HCT116 (cell line): ENCODE data around the gene SAMMSON. TPM values are rescaled to one million over a fixed set of nuclear protein-coding genes. Genes with fewer than 3 reads are reported as not detected.

Experiments used
- ATAC-seq: fragments of 200-7000 bp; cut with Tn5 transposase; 2 replicates; pipeline ENCODE4 v1.9.1; 2020; ENCODE audit warnings: mild to moderate bottlenecking, moderate library complexity
- BruUV-seq: library from RNA; stranded (reverse); fragments of 400-500 nt; replicated peaks from 2 replicates; lab custom pipeline; 2021; lab: Mats Ljungman, UMichigan
- CTCF ChIA-PET: fragments of 300-600 bp; sonication (Branson Sonifier 250); formaldehyde crosslinking; loops from one replicate; lab custom pipeline; 2021; ENCODE audit warnings: antibody characterized with exemption; lab: Charles Lee
- POLR2A ChIA-PET: fragments of 300-600, 350-600 bp; sonication (Branson Sonifier 250); formaldehyde crosslinking; loops from one replicate; lab custom pipeline; 2021; ENCODE audit warnings: antibody characterized with exemption; lab: Charles Lee
- RAD21 ChIA-PET, 2 experiments: fragments of 300-600 bp; sonication (Branson Sonifier 250); formaldehyde crosslinking; loops; one replicate each; lab custom pipeline; 2023; ENCODE audit warnings: low total read pairs in 2 of 2; ENCODE audit not compliant: uncharacterized antibody in 2 of 2, unreplicated experiment in 2 of 2, low non-redundant PET in 1 of 2; lab: Charles Lee
- DNase-seq: peaks from one replicate; pipeline ENCODE4 v3.0.0-alpha.2; 2010; ENCODE audit warnings: low read depth, low spot score
- H2AFZ ChIP-seq: fragments of 200-600 bp; shearing (Covaris generic), sonication (generic); 2 replicates; pipeline ENCODE4 v1.6.1; 2017; ENCODE audit warnings: low read depth, mixed run types, mixed read lengths, antibody characterized with exemption, low read length; ENCODE audit not compliant: poor library complexity, severe bottlenecking
- H3K27ac ChIP-seq: 2 replicates; pipeline ENCODE4 v1.5.1; 2012; ENCODE audit warnings: low read depth, low read length
- H3K27me3 ChIP-seq: fragments of 200-600 bp; sonication (generic); 2 replicates; pipeline ENCODE4 v1.6.1; 2016; ENCODE audit warnings: mixed run types, low read length, mixed read lengths; ENCODE audit not compliant: insufficient read depth
- H3K36me3 ChIP-seq, 2 experiments: fragments of 200-500 bp in 1 of 2; fragments of 200-600 bp in 1 of 2; sonication (Bioruptor generic) in 1 of 2; sonication (generic) in 1 of 2; 2 replicates each; pipeline versions ENCODE4 v1.5.1 to v1.6.1; 2014 to 2016; ENCODE audit warnings: low read length in 2 of 2, inconsistent platforms in 1 of 2, mixed read lengths in 1 of 2, mixed run types in 1 of 2; ENCODE audit not compliant: insufficient read depth in 2 of 2, control insufficient read depth in 1 of 2
- H3K4me1 ChIP-seq, 2 experiments: fragments of 200-600 bp in 1 of 2; sonication (generic) in 1 of 2; 2 replicates each; pipeline versions ENCODE4 v1.5.1 to v1.6.1; 2012 to 2017; ENCODE audit warnings: low read length in 2 of 2, inconsistent platforms in 1 of 2, mild to moderate bottlenecking in 1 of 2, mixed read lengths in 1 of 2, mixed run types in 1 of 2, moderate library complexity in 1 of 2; ENCODE audit not compliant: insufficient read depth in 2 of 2, control insufficient read depth in 1 of 2
- H3K4me2 ChIP-seq: fragments of 200-600 bp; sonication (generic); 2 replicates; pipeline ENCODE4 v1.6.1; 2017; ENCODE audit warnings: mixed run types, low read length, mixed read lengths
- H3K4me3 ChIP-seq, 2 experiments: fragments of 200-600 bp in 1 of 2; sonication (generic) in 1 of 2; replicated peaks in 1 of 2; 2 replicates each; pipeline ENCODE4 v1.5.1; 2011 to 2016; ENCODE audit warnings: low read length in 2 of 2, control low read depth in 1 of 2, low read depth in 1 of 2, mild to moderate bottlenecking in 1 of 2, mixed read lengths in 1 of 2, mixed run types in 1 of 2
- H3K79me2 ChIP-seq: fragments of 200-600 bp; sonication (generic); 2 replicates; pipeline ENCODE4 v1.6.1; 2017; ENCODE audit warnings: mild to moderate bottlenecking, mixed run types, low read length, moderate library complexity, mixed read lengths; ENCODE audit not compliant: insufficient read depth
- H3K9ac ChIP-seq: fragments of 200-600 bp; sonication (generic); 2 replicates; pipeline ENCODE4 v1.6.1; 2016; ENCODE audit warnings: low read length, mixed read lengths
- H3K9me2 ChIP-seq: fragments of 200-600 bp; sonication (generic), shearing (Covaris generic); 2 replicates; pipeline ENCODE4 v1.6.1; 2017; ENCODE audit warnings: mixed run types, mild to moderate bottlenecking, moderate library complexity; ENCODE audit not compliant: insufficient read depth
- H3K9me3 ChIP-seq, 2 experiments: fragments of 200-500 bp in 1 of 2; fragments of 200-600 bp in 1 of 2; sonication (Bioruptor generic) in 1 of 2; sonication (generic) in 1 of 2; 2 replicates each; pipeline ENCODE4 v1.6.1; 2014 to 2017; ENCODE audit warnings: low read length in 2 of 2, mixed read lengths in 2 of 2, inconsistent platforms in 1 of 2, low read depth in 1 of 2, mild to moderate bottlenecking in 1 of 2, mixed run types in 1 of 2, moderate library complexity in 1 of 2; ENCODE audit not compliant: control insufficient read depth in 1 of 2, insufficient read depth in 1 of 2
- H4K20me1 ChIP-seq: fragments of 200-600 bp; sonication (generic), shearing (Covaris generic); 2 replicates; pipeline ENCODE4 v1.6.1; 2017; ENCODE audit warnings: mixed run types, mild to moderate bottlenecking, moderate library complexity; ENCODE audit not compliant: insufficient read depth
- CTCF ChIP-seq, 3 experiments: fragments of 200-600 bp in 1 of 3; sonication (generic) in 1 of 3; IDR thresholded peaks in 2 of 3; conservative IDR thresholded peaks in 1 of 3; 2 replicates each; pipeline ENCODE4 v1.5.1; 2012 to 2017; ENCODE audit warnings: low read depth in 2 of 3, low read length in 2 of 3, antibody characterized with exemption in 1 of 3, borderline replicate concordance in 1 of 3, control low read depth in 1 of 3, mild to moderate bottlenecking in 1 of 3, mixed read lengths in 1 of 3, mixed run types in 1 of 3, moderate library complexity in 1 of 3; ENCODE audit not compliant: insufficient read depth in 1 of 3
- EGR1 ChIP-seq: IDR thresholded peaks from 2 replicates; pipeline ENCODE4 v1.6.1; 2012; ENCODE audit warnings: low read depth
- ELF1 ChIP-seq: IDR thresholded peaks from 2 replicates; pipeline ENCODE4 v1.6.1; 2012; ENCODE audit warnings: low read depth, borderline replicate concordance
- EZH2 ChIP-seq: fragments of 200-600 bp; sonication (generic); IDR thresholded peaks from 2 replicates; pipeline ENCODE4 v1.6.1; 2017; ENCODE audit warnings: antibody characterized with exemption, mixed run types
- EZH2phosphoT487 ChIP-seq: fragments of 200-600 bp; IDR thresholded peaks from 2 replicates; pipeline ENCODE4 v1.6.1; 2018; ENCODE audit warnings: antibody characterized with exemption, borderline replicate concordance
- POLR2A ChIP-seq: IDR thresholded peaks from 2 replicates; pipeline ENCODE4 v1.7.0; 2011; ENCODE audit warnings: borderline replicate concordance; ENCODE audit not compliant: insufficient read depth, insufficient read length; ENCODE audit errors: extremely low read depth
- POLR2AphosphoS5 ChIP-seq: IDR thresholded peaks from 2 replicates; pipeline ENCODE4 v1.6.1; 2011; ENCODE audit warnings: mild to moderate bottlenecking, low read depth, low read length, moderate library complexity
- SIN3A ChIP-seq: IDR thresholded peaks from 2 replicates; pipeline ENCODE4 v1.6.1; 2012; ENCODE audit warnings: low read depth
- SRF ChIP-seq: IDR thresholded peaks from 2 replicates; pipeline ENCODE4 v1.6.1; 2012; ENCODE audit warnings: low read depth
- TCF7L2 ChIP-seq: IDR thresholded peaks from 2 replicates; pipeline ENCODE4 v1.7.0; 2011; ENCODE audit warnings: borderline replicate concordance, inconsistent platforms; ENCODE audit not compliant: insufficient read depth, insufficient read length; ENCODE audit errors: extremely low read depth
- YY1 ChIP-seq: IDR thresholded peaks from 2 replicates; pipeline ENCODE4 v1.6.1; 2011; ENCODE audit warnings: low read length, low read depth, moderate library complexity, mild to moderate bottlenecking; ENCODE audit not compliant: insufficient replicate concordance; ENCODE audit errors: extremely low read depth
- ZFX ChIP-seq: fragments of 450-650 bp; IDR thresholded peaks from 2 replicates; pipeline ENCODE4 v1.6.1; 2017
- ZNF274 ChIP-seq: fragments of 200-500 bp; sonication (Bioruptor generic); IDR thresholded peaks from 2 replicates; pipeline ENCODE4 v1.6.1; 2014; ENCODE audit warnings: mild to moderate bottlenecking, low read depth, low read length, inconsistent platforms
- intact Hi-C: fragments of 100-400 bp; cut with micrococcal nuclease; formaldehyde crosslinking; loops from 2 replicates; pipeline ENCODE4 v1.10.0; 2022
- total RNA-seq: library from RNA; stranded (reverse); gene quantifications from one replicate; pipeline ENCODE4 v1.2.1, GENCODE V29; 2021; ENCODE audit not compliant: unreplicated experiment
- TF ChIP-seq, protein P1 (sequence below): IDR thresholded peaks from 2 replicates; pipeline ENCODE4 v1.6.1; 2012; ENCODE audit warnings: low read depth
- TF ChIP-seq, protein P2 (sequence below): IDR thresholded peaks from 2 replicates; pipeline ENCODE4 v1.6.1; 2012
- TF ChIP-seq, protein P3 (sequence below): IDR thresholded peaks from 2 replicates; pipeline ENCODE4 v1.6.1; 2012
- TF ChIP-seq, protein P4 (sequence below): IDR thresholded peaks from 2 replicates; pipeline ENCODE4 v1.6.1; 2011; ENCODE audit warnings: mild to moderate bottlenecking, low read length, moderate library complexity; ENCODE audit not compliant: insufficient replicate concordance; ENCODE audit errors: extremely low read depth

SAMMSON gene
- total RNA-seq, 1 experiment from 2014 or later = not detected

DNA sequence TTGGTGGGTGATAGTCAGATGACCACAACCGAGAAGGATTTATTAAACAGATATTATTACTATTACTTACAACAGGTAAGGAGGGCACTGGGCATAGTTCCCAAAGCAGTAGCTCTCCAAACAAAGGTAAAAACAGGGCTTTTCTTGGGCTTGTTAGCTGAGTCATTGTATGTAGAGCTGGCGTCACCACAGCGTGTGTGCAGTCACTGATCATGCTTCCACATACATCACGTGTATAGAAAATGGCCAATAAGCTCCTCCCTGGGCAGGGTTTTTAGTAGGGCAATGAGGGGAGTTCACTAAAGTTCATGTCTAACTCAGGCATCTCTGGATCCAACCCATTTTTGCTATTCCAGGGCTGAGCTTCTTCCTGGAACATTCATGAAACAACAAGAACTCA is 5.8 kb upstream of the SAMMSON start:
- Histone ChIP-seq H3K9ac (no peak overlapping the region), H3K4me3 (no peak overlapping the region), H3K79me2 (no peaks in the 10 kb centered on the region), H3K27ac (no peak overlapping the region), H3K4me2 (no peak overlapping the region), H4K20me1 (no peaks in the 10 kb centered on the region), H3K36me3 (no peaks in the 10 kb centered on the region), H3K27me3 (0 out of 2 replicates have a peak, but pooled peaks cover under 1% of the 10 kb centered on the region), H3K9me2 (no peaks in the 10 kb centered on the region), H3K4me1 (no peaks in the 10 kb centered on the region), H2AFZ (no peak overlapping the region), H3K9me3 (no peaks in the 10 kb centered on the region)
- ChIA-PET RAD21 (no interaction called here), POLR2A (no interaction called here), CTCF (no interaction called here)
- no peak for ATAC-seq
- no TSS peak for BruUV-seq
- no peak for DNase-seq
- TF ChIP-seq, protein P1, sequence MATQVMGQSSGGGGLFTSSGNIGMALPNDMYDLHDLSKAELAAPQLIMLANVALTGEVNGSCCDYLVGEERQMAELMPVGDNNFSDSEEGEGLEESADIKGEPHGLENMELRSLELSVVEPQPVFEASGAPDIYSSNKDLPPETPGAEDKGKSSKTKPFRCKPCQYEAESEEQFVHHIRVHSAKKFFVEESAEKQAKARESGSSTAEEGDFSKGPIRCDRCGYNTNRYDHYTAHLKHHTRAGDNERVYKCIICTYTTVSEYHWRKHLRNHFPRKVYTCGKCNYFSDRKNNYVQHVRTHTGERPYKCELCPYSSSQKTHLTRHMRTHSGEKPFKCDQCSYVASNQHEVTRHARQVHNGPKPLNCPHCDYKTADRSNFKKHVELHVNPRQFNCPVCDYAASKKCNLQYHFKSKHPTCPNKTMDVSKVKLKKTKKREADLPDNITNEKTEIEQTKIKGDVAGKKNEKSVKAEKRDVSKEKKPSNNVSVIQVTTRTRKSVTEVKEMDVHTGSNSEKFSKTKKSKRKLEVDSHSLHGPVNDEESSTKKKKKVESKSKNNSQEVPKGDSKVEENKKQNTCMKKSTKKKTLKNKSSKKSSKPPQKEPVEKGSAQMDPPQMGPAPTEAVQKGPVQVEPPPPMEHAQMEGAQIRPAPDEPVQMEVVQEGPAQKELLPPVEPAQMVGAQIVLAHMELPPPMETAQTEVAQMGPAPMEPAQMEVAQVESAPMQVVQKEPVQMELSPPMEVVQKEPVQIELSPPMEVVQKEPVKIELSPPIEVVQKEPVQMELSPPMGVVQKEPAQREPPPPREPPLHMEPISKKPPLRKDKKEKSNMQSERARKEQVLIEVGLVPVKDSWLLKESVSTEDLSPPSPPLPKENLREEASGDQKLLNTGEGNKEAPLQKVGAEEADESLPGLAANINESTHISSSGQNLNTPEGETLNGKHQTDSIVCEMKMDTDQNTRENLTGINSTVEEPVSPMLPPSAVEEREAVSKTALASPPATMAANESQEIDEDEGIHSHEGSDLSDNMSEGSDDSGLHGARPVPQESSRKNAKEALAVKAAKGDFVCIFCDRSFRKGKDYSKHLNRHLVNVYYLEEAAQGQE = no peak
- TF ChIP-seq, protein P2, sequence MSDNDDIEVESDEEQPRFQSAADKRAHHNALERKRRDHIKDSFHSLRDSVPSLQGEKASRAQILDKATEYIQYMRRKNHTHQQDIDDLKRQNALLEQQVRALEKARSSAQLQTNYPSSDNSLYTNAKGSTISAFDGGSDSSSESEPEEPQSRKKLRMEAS = no peak
- TF ChIP-seq EGR1 = no peak
- no peak for TF ChIP-seq TCF7L2
- no peak for TF ChIP-seq ZNF274
- no peak for TF ChIP-seq ELF1
- no peak for TF ChIP-seq POLR2A
- TF ChIP-seq, protein P3, sequence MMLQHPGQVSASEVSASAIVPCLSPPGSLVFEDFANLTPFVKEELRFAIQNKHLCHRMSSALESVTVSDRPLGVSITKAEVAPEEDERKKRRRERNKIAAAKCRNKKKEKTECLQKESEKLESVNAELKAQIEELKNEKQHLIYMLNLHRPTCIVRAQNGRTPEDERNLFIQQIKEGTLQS = no peak
- TF ChIP-seq POLR2AphosphoS5 = no peak
- no peak for TF ChIP-seq EZH2
- no peak for TF ChIP-seq CTCF (IDR thresholded peaks at IDR 0.05 in 2 of 3, conservative IDR thresholded peaks at IDR 0.05 in 1 of 3; ENCODE audit: borderline replicate concordance in 1 of 3, insufficient read depth in 1 of 3, low read depth in 2 of 3, low read length in 2 of 3)
- no peak for TF ChIP-seq SIN3A
- no peak for TF ChIP-seq YY1
- no peak for TF ChIP-seq ZFX
- TF ChIP-seq, protein P4, sequence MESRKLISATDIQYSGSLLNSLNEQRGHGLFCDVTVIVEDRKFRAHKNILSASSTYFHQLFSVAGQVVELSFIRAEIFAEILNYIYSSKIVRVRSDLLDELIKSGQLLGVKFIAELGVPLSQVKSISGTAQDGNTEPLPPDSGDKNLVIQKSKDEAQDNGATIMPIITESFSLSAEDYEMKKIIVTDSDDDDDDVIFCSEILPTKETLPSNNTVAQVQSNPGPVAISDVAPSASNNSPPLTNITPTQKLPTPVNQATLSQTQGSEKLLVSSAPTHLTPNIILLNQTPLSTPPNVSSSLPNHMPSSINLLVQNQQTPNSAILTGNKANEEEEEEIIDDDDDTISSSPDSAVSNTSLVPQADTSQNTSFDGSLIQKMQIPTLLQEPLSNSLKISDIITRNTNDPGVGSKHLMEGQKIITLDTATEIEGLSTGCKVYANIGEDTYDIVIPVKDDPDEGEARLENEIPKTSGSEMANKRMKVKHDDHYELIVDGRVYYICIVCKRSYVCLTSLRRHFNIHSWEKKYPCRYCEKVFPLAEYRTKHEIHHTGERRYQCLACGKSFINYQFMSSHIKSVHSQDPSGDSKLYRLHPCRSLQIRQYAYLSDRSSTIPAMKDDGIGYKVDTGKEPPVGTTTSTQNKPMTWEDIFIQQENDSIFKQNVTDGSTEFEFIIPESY = no peak
- TF ChIP-seq EZH2phosphoT487 = no peak
- no peak for TF ChIP-seq SRF
- intact Hi-C loops = no loop called here
